Measurements from ENCODE around the gene NPLOC4.

GRCh38 chr17:81550830-81551457, 86.0 kb downstream of the NPLOC4 start:
- TF ChIP-seq, protein P1, sequence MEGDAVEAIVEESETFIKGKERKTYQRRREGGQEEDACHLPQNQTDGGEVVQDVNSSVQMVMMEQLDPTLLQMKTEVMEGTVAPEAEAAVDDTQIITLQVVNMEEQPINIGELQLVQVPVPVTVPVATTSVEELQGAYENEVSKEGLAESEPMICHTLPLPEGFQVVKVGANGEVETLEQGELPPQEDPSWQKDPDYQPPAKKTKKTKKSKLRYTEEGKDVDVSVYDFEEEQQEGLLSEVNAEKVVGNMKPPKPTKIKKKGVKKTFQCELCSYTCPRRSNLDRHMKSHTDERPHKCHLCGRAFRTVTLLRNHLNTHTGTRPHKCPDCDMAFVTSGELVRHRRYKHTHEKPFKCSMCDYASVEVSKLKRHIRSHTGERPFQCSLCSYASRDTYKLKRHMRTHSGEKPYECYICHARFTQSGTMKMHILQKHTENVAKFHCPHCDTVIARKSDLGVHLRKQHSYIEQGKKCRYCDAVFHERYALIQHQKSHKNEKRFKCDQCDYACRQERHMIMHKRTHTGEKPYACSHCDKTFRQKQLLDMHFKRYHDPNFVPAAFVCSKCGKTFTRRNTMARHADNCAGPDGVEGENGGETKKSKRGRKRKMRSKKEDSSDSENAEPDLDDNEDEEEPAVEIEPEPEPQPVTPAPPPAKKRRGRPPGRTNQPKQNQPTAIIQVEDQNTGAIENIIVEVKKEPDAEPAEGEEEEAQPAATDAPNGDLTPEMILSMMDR (IDR thresholded peaks at IDR 0.05), result no peak
- TF ChIP-seq POLR2A (IDR thresholded peaks at IDR 0.05), result no peak

Data from stomach (tissue), 4 donors.